Endothelial cell of umbilical vein (primary cell): ENCODE results near the gene IKZF5. TPM values are rescaled to one million over a fixed set of nuclear protein-coding genes. Genes with fewer than 3 reads are reported as not detected.

Experiments used
- BruUV-seq: library from RNA; stranded (reverse); fragments of 400-500 nt; replicated peaks from 2 replicates; lab custom pipeline; 2021; lab: Mats Ljungman, UMichigan
- CTCF ChIA-PET: fragments of 300-600, 350-600 bp; sonication (Branson Sonifier 250); formaldehyde crosslinking; loops from one replicate; lab custom pipeline; 2021; ENCODE audit warnings: antibody characterized with exemption, inconsistent platforms; lab: Charles Lee
- POLR2A ChIA-PET: fragments of 300-600, 350-600 bp; sonication (Branson Sonifier 250); formaldehyde crosslinking; loops from one replicate; lab custom pipeline; 2021; ENCODE audit warnings: antibody characterized with exemption, inconsistent platforms; lab: Charles Lee
- DNase-seq: peaks from one replicate; pipeline ENCODE4 v3.0.0-alpha.2; 2011; ENCODE audit warnings: low read depth, low spot score
- FAIRE-seq: peaks from 2 replicates; lab custom pipeline; 2011; peaks lifted over from hg19 to GRCh38; lab: Jason Lieb, UNC
- H2AFZ ChIP-seq: 2 replicates; pipeline ENCODE4 v1.6.0; 2012; ENCODE audit warnings: low read depth, low read length, control low read depth, inconsistent platforms
- H3K27ac ChIP-seq: 2 replicates; pipeline ENCODE4 v1.5.1; 2011; ENCODE audit warnings: low read depth, mild to moderate bottlenecking, control low read depth, low read length, moderate library complexity; ENCODE audit not compliant: insufficient read depth
- H3K27me3 ChIP-seq, 2 experiments: 2 replicates each; pipeline versions ENCODE4 v1.6.0 to v1.6.1; 2011; ENCODE audit warnings: low read length in 2 of 2, mixed read lengths in 1 of 2; ENCODE audit not compliant: control insufficient read depth in 2 of 2, insufficient read depth in 2 of 2
- H3K36me3 ChIP-seq, 2 experiments: 2 replicates in 1 of 2; 3 replicates in 1 of 2; pipeline ENCODE4 v1.5.1; 2011; ENCODE audit warnings: low read length in 2 of 2, mild to moderate bottlenecking in 1 of 2, moderate library complexity in 1 of 2; ENCODE audit not compliant: control insufficient read depth in 2 of 2, insufficient read depth in 2 of 2; ENCODE audit errors: extremely low read depth in 1 of 2
- H3K4me1 ChIP-seq: 3 replicates; pipeline ENCODE4 v1.5.1; 2011; ENCODE audit warnings: mild to moderate bottlenecking, low read length; ENCODE audit not compliant: control insufficient read depth, insufficient read depth; ENCODE audit errors: extremely low read depth
- H3K4me2 ChIP-seq: 2 replicates; pipeline ENCODE4 v1.6.1; 2011; ENCODE audit warnings: low read length, control low read depth, mixed read lengths; ENCODE audit not compliant: insufficient read depth
- H3K4me3 ChIP-seq, 3 experiments: fragments of 200-600 bp in 1 of 3; sonication (generic), shearing (Covaris generic) in 1 of 3; replicated peaks in 1 of 3; 2 replicates each; pipeline ENCODE4 v1.5.1; 2011 to 2016; ENCODE audit warnings: control low read depth in 3 of 3, low read length in 3 of 3, mild to moderate bottlenecking in 2 of 3, inconsistent platforms in 1 of 3, low read depth in 1 of 3, moderate library complexity in 1 of 3; ENCODE audit not compliant: insufficient read depth in 1 of 3
- H3K79me2 ChIP-seq: 2 replicates; pipeline ENCODE4 v1.6.0; 2012; ENCODE audit warnings: low read length, inconsistent platforms; ENCODE audit not compliant: control insufficient read depth, insufficient read depth
- H3K9ac ChIP-seq: replicated peaks from 2 replicates; pipeline ENCODE3; 2011; ENCODE audit warnings: low read length, control low read depth; ENCODE audit not compliant: insufficient read depth; ENCODE audit errors: extremely low read depth
- H3K9me1 ChIP-seq: replicated peaks from 3 replicates; pipeline ENCODE4 v1.6.0; 2011; ENCODE audit warnings: mild to moderate bottlenecking, low read length; ENCODE audit not compliant: control insufficient read depth, insufficient read depth; ENCODE audit errors: extremely low read depth
- H3K9me3 ChIP-seq: replicated peaks from 2 replicates; pipeline ENCODE4 v1.5.1; 2012; ENCODE audit warnings: low read length, inconsistent platforms; ENCODE audit not compliant: control insufficient read depth, insufficient read depth
- H4K20me1 ChIP-seq: replicated peaks from 2 replicates; pipeline ENCODE3; 2011; ENCODE audit warnings: mild to moderate bottlenecking, low read length; ENCODE audit not compliant: control insufficient read depth, insufficient read depth; ENCODE audit errors: extremely low read depth
- EZH2 ChIP-seq: IDR thresholded peaks from 2 replicates; pipeline ENCODE4 v1.6.1; 2012; ENCODE audit warnings: borderline replicate concordance, low read depth, mild to moderate bottlenecking, moderate library complexity, low read length, inconsistent platforms; ENCODE audit not compliant: severe bottlenecking
- FOS ChIP-seq: IDR thresholded peaks from 2 replicates; pipeline ENCODE4 v1.6.1; 2011; ENCODE audit warnings: mild to moderate bottlenecking, low read length, moderate library complexity, borderline replicate concordance; ENCODE audit not compliant: insufficient read depth
- GATA2 ChIP-seq: IDR thresholded peaks from 2 replicates; pipeline ENCODE4 v1.7.0; 2011; ENCODE audit warnings: low read depth, mild to moderate bottlenecking, moderate library complexity, mixed read lengths, low read length; ENCODE audit not compliant: insufficient read length, insufficient read depth
- JUN ChIP-seq: IDR thresholded peaks from 2 replicates; pipeline ENCODE4 v1.6.1; 2011; ENCODE audit warnings: borderline replicate concordance, low read depth; ENCODE audit not compliant: insufficient read length, insufficient read depth
- MYC ChIP-seq: IDR thresholded peaks from one replicate; pipeline ENCODE4 v1.6.1; 2011; ENCODE audit warnings: mild to moderate bottlenecking, low read depth, low read length
- POLR2A ChIP-seq: IDR thresholded peaks from 2 replicates; pipeline ENCODE4 v1.6.1; 2012; ENCODE audit warnings: low read depth, mild to moderate bottlenecking, control low read depth, low read length
- POLR2AphosphoS5 ChIP-seq: IDR thresholded peaks from 2 replicates; pipeline ENCODE4 v1.6.1; 2012; ENCODE audit warnings: low read depth, mild to moderate bottlenecking, control low read depth, low read length, moderate library complexity; ENCODE audit not compliant: insufficient read depth
- dilution Hi-C: fragments of 300-500 bp; cut with MboI; formaldehyde crosslinking; loops from one replicate; pipeline ENCODE4 v1.15.0; 2019; ENCODE audit warnings: low sequenced_read_pairs; ENCODE audit not compliant: extremely low pct_ligation_motif_present
- intact Hi-C: fragments of 100-400 bp; cut with micrococcal nuclease; formaldehyde crosslinking; loops from one replicate; pipeline ENCODE4 v1.10.0; 2022
- polyA plus RNA-seq, 4 experiments: library from polyadenylated mRNA; depleted of rRNA in 3 of 4; stranded (reverse) in 3 of 4; unstranded in 1 of 4; fragments of >200 nt; gene quantifications; 2 replicates each; pipeline versions ENCODE4 v1.2.1 to v1.2.3, GENCODE V29; 2011 to 2012; ENCODE audit warnings: missing spikeins in 1 of 4
- total RNA-seq: library from RNA; stranded (reverse); gene quantifications from 2 replicates; pipeline ENCODE4 v1.2.3, GENCODE V29; 2021
- TF ChIP-seq, protein P1 (sequence below): IDR thresholded peaks from 2 replicates; pipeline ENCODE4 v1.6.1; 2011; ENCODE audit not compliant: insufficient read depth, insufficient read length
- TF ChIP-seq, protein P2 (sequence below), 2 donors: IDR thresholded peaks; 1 replicate in 1 of 2; 2 replicates in 1 of 2; pipeline ENCODE4 v1.5.1; 2011; ENCODE audit warnings: low read length in 2 of 2, mild to moderate bottlenecking in 2 of 2, moderate library complexity in 2 of 2, control low read depth in 1 of 2, inconsistent platforms in 1 of 2, low read depth in 1 of 2; ENCODE audit not compliant: insufficient read depth in 1 of 2; ENCODE audit errors: extremely low read depth in 1 of 2

IKZF5 gene
- total and polyA plus RNA-seq, 2 donors (not counting 3 experiments of a cell fraction or from before 2014, with no cell fraction given), result 7.1 to 10.3 TPM

DNA sequence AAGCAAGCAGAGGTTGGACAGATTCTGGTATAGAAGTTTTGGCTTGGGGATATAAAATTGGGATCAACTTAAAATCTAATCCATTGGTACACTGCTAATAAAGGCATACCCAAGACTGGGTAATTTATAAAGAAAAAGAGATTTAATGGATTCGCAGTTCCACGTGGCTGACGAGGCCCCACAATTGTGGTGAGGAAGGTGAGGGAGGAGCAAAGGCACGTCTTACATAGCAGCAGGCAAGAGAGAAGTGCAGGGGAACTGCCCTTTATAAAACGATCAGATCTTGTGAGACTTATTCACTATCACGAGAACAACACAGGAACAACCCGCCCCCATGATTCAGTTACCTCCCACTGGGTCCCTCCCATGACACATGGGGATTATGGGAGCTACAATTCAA lies 9.9 kb upstream of the IKZF5 start:
- H3K4me3 ChIP-seq, result no peak overlapping the region
- H3K4me1 ChIP-seq, result no peaks in the 10 kb centered on the region
- no peak overlapping the region for H3K27ac ChIP-seq
- H3K79me2 ChIP-seq, result no peaks in the 10 kb centered on the region
- H4K20me1 ChIP-seq, result no peaks in the 10 kb centered on the region
- DNase-seq (no peak), FAIRE-seq (no peak)
- ChIA-PET POLR2A (no interaction called here), CTCF (no interaction called here)
- H3K9me3 ChIP-seq, result no peaks in the 10 kb centered on the region
- BruUV-seq, result no TSS peak
- no peak overlapping the region for H2AFZ ChIP-seq
- H3K36me3 ChIP-seq, result no peaks in the 10 kb centered on the region
- no peak overlapping the region for H3K9ac ChIP-seq
- H3K27me3 ChIP-seq, result no peaks in the 10 kb centered on the region
- dilution Hi-C loops, result no loop called here
- intact Hi-C loops, result no loop called here
- H3K4me2 ChIP-seq, result no peak overlapping the region
- no peak for TF ChIP-seq MYC
- TF ChIP-seq POLR2AphosphoS5, result no peak
- no peak for TF ChIP-seq EZH2
- no peak for TF ChIP-seq GATA2
- TF ChIP-seq, protein P1, sequence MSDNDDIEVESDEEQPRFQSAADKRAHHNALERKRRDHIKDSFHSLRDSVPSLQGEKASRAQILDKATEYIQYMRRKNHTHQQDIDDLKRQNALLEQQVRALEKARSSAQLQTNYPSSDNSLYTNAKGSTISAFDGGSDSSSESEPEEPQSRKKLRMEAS, result no peak
- no peak for TF ChIP-seq POLR2A
- TF ChIP-seq, protein P2, sequence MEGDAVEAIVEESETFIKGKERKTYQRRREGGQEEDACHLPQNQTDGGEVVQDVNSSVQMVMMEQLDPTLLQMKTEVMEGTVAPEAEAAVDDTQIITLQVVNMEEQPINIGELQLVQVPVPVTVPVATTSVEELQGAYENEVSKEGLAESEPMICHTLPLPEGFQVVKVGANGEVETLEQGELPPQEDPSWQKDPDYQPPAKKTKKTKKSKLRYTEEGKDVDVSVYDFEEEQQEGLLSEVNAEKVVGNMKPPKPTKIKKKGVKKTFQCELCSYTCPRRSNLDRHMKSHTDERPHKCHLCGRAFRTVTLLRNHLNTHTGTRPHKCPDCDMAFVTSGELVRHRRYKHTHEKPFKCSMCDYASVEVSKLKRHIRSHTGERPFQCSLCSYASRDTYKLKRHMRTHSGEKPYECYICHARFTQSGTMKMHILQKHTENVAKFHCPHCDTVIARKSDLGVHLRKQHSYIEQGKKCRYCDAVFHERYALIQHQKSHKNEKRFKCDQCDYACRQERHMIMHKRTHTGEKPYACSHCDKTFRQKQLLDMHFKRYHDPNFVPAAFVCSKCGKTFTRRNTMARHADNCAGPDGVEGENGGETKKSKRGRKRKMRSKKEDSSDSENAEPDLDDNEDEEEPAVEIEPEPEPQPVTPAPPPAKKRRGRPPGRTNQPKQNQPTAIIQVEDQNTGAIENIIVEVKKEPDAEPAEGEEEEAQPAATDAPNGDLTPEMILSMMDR (IDR thresholded peaks at IDR 0.05; ENCODE audit: extremely low read depth in 1 of 2, insufficient read depth in 1 of 2, low read depth in 1 of 2, low read length in 2 of 2), result no peak
- TF ChIP-seq JUN, result no peak
- TF ChIP-seq FOS, result no peak
- H3K9me1 ChIP-seq, result no peaks in the 10 kb centered on the region
